Measurements from ENCODE around the gene TSR3. TPM values are rescaled to one million over a fixed set of nuclear protein-coding genes. Genes with fewer than 3 reads are reported as not detected.
A peak's percentile ranks its signal among the peaks of the same experiment; 100 is the strongest.

Gene TSR3
- total RNA-seq, result 24.6 TPM

DNA sequence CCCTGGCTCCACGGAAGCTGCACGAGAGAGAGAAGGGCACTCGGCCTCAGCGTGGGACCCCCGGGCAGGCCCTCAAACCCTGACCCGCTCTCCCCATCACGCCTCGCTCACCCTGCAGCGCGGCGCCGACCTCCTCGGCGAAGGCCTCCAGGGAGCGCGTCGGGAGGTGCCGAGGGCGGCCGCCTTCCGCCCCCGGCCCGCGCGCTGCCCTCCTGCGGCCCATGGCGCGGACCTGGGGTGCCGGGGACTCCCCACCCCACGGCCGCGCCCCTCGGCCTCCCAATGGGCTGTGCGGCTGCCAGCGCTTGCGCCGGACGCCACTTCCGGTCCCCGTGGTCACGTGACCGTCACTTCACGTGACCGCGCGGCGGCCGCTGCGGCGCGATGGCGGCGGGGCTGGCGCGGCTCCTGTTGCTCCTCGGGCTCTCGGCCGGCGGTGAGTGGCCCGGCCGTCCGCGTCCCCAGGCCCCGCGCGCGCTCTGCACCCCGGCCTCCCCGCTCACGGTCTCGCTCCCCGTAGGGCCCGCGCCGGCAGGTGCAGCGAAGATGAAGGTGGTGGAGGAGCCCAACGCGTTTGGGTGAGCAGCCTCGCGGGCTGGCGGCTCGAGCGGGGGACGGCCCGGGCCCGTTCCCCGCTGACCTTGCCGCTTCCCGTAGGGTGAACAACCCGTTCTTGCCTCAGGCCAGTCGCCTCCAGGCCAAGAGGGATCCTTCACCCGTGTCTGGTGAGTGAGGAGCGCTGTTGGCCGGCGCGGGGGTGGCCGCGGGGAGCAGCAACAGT, at the start of gene TSR3, which contains the start of gene GNPTG:
Gene TSR3 (minus strand): TSS at position 297 of the 781 bp plus-strand sequence. CDS start 74 bp downstream, at position 223.
Gene GNPTG (plus strand): TSS at position 350 of the 781 bp plus-strand sequence. CDS start 35 bp downstream, at position 385.
- peak; percentile 70 for DNase-seq

DNA sequence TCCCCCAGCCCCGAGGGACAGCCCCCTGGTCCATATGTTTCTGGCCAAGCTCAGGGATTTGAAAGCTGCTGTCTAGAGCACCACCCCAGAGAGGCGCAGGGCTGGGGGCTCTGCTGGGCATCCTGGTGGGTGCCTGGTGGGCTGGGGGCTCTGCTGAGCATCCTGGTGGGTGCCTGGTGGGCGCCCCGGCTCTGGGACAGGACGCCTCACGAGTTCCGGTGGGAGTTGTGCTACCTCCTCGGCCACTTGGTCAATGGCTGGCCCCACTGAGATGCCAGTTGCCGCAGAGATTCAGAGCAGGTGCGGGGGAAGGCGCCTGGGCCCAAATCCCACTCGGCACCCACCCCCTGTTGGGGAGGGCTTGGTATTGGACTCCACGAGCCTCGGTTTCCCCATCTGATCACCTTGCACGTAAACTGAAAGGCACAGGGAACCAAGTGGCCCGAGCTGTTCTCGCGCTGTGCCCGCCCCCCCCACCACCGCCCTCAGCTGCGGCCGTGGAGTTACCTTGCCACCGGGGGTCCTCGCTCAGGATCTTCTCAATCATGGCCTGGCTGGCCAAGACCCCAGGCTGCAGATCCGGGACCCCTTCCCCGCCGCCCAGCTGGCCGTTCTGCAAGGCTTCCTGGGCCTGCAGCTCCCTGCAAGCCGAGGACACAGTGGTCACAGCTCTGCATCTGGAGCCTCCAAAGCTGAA, 49.5 kb upstream of the TSR3 start:
- no peak for DNase-seq

DNA sequence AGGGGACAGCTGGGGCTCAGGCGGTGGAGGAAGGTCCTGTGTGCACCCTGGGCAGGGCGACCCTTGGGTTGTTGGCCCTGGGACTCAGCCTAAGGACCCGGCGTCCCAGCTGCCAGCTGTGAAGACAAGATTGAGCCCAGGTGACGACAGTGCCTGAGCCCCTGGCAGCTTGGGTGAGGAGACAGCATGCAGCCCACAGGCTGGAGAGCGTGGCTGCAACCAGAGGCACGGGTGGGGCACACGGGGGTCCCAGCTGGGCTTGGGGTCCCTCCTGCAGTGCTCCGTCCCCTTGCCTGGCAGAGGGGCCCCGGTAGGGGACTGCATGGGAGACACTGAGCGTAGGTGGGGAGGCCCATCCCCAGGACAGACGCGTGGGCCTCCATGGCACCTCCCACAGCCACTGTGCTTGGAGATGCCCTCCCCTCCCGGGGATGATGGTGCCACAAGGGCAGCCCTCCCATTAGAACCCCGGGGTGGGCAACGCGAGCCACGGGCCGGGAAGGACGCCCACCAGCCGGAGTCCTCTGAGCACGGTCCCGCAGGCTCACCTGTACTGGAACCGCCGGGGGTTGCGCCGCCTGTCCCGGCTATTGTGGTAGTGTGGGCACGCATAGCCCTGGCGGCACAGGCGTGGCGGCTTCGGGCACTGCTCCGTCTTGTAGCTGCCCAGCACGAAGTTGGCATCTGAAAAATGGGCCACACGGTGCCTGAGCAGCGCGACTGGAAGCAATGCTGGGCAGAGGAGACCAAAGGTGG, 47.3 kb upstream of the TSR3 start:
- no peak for DNase-seq

DNA sequence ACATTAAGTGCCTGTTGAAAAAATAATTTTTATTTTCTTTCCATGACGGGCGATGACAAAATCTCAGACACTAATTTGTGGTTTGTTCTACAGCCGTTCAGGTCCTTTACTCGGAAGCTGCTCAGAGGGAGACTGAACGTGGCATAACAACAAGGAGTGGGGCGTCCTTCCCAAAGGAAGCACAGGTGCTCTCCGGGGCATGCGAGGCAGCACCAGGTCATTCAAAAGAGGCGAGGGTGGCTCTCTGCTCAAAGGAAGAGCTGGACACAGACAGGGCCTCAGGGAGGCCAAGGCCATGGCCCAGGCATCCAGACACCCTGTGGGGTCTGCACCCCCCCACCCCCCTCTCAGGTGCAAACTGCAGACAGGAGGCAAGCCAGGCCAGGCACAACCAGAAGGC, 46.7 kb upstream of the TSR3 start:
- DNase-seq, result no peak

DNA sequence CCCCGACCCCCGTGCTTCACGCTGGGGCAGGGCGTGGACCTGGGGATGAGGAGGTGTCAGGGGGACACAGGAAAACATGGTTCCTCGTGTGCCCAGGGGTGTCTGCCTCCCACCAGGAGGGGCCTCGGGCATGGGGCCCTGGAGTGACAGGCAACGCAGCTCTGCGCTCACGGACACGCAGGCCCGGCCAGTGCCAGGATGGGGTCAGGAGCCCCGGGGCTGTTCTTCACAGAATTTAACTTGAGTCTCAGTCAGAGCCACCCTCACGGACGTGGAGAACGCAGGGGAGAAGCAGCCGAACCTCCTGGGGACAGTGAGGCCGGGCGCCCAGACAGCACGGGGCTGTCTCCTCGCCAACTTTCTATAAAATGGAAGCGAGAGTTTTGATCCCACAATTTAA, 46.1 kb upstream of the TSR3 start:
- DNase-seq, result no peak

DNA sequence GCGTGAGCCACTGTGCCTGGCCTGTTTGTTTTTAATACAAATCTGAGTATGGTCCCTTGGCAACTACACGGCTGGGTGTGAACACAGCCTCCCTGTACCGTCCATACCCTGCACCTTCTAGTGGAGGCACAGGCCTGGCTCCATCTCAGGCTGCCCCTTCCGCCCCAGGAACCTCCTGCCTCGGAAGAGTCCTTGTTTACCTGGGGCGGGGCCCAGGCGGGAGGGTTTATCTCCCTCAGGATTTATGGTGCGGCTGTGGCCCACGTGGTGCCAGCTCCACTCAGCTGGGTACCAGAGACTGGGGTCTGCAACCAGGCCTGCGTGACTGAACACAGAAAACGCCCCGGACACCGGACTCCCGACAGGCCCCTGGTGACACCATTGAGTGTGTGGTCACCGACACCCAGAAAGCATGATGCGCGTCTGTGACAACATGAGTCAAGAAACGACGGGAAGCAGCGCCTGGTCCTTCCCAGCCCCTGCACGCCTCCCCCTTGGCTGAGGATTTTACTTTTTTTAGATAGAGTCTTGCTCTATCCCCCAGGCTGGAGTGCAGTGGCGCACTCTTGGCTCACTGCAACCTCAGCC, 43.9 kb upstream of the TSR3 start:
- no peak for DNase-seq

DNA sequence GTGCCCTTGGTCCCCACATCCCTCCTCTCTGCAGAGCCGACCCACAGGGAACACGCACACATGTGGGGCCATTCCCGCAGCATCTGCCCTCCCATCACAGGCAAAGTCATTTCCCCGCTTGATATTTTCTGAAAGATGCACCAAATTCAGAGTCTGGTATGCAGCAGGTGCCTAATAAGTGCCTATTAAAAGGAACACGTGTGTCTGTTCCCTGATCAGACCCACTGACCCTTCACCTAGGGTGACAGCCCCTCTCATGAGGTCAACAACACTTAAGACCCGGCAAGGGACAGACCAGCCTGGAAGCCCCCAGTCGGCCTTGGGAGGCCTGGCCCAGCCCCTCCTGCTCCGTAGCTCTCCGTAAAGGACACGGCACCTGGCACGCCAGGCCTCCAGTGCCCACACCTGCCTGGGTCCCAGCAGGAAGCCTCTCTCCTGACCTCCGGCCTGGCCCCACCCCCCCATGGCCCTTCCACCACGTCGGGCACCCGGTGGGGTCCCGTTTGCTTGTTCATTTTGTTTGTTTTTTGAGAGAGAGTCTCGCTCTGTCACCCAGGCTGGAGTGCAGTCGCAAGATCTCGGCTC, 42.8 kb upstream of the TSR3 start:
- DNase-seq, result no peak

DNA sequence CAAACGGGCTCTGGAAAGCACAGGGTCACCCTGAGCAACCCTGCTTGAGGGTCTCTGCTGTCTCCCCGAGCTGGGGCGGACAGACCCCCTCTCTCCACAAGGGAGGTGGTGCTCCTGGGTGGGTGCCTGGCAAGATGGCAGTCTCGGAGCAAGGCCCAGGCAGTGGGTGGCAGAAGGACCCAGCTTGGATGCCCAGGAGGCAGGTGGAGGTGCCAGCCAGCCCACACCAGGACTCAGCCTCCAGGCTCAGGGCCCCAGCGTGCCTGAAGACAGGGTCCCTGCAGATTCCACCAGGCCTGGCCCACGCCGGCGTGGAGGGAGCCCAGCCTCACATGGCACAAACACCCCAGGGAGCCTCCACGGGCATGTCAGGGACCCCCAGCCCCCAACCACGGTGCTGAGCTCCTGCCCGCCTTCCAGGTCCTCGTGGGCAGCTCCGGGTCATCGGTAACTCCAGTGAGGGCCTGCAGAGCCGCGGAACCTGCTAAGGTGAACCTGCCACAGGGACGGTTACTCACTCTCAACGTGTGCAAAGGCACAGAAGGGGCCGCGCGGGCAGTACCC, 42.0 kb upstream of the TSR3 start:
- DNase-seq, result no peak

DNA sequence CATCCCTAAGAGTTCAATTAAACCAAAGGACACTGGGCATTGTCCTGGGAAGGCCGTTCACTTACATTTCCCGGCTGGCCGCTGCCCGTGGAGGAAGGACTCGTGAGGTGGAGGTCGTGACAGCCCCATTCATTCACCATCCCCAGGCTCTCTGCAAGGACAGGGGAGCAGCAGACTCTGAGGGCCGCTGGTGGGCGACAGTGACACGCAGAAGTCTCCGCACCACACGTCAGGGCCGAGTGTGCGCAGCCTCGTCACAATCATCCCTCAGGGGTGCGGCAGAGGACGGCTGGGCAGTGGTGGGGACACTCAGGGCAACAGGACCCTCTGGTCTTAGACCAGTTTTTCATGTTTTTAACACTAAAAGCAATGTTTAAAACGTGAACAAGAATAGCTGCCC, 41.1 kb upstream of the TSR3 start:
- no peak for DNase-seq

DNA sequence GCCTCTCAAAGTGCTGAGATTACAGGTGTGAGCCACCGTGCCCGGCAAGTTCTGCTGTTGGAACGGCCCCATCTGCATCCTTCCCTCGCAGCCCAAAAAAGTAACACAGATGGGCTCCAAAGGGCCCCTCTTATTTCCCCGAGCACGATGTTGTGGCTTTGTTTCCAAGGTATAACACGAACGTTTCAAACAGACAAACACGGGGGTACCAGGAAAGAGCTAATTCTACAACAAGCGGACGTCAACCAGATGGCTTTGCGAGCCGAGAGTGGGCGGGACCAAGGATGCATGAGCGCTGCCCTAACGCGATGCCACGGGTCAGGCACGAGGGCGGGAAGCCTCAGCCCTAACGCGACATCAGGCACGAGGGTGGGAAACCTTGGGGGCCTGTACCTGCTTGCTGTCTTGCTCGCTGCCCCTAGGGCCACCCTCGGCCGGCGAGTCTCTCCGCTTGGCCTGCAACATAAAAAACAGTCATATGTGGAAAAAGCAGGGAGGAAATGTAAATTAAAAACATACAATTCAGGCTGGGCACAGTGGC, 38.6 kb upstream of the TSR3 start:
- no peak for DNase-seq

DNA sequence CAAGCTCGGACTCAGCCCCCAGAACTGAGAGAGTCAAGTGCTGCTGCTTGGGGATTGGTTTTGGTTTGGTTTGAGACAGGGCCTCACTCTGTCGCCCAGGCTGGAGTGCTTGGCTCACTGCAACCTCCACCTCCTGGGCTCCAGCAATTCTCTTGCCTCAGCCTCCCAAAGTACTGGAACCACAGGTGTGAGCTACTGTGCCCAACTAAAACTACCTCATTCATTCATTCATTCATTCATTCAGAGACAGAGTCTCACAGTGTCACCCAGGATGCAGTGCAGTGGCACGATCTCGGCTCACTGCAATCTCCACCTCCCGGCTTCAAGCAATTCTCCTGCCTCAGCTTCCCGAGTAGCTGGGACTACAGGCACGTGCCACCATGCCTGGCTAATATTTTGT, 38.1 kb upstream of the TSR3 start:
- DNase-seq, result no peak

DNA sequence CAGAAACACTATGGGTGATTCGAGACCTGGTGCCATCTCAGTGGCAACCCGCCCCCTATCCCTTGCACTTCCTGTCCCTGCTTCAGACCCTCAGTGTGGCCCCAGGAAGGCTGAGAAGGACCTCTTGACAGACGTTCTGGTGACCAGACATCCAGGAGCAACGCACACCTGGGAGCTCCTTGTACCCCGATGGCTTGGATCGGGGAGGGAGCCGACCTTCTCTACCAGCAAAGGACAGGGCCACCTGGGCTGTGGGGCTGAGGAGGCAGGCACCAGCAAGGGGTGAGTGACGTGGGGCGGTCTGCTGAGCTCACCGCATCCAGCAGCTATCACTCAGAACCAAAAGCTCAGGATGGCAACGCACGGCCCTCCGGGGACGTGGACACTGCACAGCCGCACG, 35.7 kb upstream of the TSR3 start:
- DNase-seq, result no peak

DNA sequence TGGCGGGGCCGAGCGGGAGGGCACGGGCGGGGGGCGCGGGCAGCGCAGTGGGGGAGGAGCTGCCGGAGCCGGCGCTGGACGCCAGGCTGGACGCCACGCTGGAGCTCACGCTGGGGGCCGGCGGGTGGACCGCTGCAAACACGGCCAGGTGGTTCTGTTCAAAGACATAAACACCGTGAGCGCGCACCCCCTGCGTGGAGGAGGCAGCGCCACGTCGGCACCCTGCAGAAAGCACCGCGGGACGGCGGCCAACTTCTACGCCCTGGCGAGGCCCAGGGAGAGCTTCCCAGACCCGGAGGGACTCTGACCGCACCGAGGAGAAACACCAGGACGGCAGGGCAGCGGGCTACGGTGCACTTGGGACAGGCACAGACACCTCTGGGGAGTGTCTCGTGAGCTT, 33.6 kb upstream of the TSR3 start:
- no peak for DNase-seq

DNA sequence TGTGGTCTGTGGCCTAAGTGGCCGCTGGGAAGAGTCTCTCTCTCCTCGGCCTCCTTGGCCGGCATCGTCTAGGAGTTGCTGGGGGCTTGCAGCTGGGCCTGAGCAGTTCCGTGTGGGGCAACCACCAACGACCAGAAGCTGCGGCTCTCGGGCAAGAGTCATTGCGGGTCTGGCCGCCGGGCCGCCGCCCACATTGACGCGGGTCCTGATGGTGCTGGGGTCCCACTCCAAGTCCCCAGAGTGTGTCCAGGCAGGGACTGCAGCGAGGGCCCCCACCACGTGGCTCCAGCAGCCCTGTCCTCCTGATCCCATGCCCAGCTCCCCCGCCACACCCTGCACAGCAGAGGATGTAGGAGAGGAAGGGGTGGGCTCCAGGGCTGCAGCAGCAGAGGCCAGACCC, 31.9 kb upstream of the TSR3 start:
- DNase-seq, result no peak

DNA sequence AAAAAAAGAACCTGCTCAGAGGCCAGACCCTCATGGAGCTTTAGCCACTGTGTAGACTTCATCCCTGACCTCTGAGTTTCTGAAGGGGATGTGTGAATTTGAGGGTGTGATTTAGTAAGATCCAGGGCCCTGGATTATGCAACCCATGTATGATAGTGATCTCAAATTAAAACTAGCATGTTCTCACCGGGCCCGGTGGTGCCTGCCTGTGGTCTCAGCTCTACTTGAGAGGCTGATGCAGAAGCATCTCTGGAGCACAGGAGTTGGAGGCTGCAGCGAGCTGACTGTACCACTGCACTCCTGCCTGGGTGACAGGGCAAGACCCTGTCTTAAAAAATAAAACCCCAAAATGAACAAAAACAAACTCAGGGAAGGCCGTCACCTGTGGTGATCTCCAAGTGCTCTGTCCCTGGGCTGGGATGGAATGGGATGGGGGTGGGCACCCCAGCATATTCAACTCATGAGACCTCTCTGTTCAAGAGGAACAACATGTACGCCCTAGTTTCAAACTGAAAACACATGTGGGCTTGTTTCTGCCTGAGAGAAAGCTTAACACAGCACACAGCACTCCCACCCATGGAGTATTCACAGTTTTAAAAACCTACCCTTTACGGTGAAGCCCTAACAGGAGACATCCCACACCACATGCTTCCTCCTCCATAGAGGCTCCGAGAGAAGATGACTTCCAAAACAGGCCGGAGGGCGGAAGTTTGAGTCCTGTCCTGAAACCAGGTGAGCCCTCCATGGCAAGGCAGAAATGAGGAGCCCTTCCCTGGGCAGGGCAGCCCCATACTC, 30.1 kb upstream of the TSR3 start:
- DNase-seq, result no peak

DNA sequence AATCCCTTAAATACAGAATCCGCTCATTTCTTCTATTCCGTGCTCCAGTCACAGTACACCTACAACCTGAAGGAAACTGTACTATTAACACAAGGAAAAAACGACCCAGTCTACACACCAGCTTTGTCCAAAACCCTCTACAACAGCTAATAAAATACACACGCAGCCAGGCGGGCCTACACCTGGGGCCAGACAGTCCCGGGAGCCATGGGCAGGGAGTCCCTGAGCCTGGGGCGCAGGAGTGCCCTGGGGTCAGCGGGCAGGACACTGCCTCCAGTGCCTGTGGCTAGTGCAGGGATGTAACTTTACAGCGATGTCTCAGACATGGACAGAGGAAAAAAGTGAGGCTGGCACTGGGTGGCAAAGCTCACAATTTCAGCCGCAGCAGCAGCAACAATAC, 28.5 kb upstream of the TSR3 start:
- no peak for DNase-seq

DNA sequence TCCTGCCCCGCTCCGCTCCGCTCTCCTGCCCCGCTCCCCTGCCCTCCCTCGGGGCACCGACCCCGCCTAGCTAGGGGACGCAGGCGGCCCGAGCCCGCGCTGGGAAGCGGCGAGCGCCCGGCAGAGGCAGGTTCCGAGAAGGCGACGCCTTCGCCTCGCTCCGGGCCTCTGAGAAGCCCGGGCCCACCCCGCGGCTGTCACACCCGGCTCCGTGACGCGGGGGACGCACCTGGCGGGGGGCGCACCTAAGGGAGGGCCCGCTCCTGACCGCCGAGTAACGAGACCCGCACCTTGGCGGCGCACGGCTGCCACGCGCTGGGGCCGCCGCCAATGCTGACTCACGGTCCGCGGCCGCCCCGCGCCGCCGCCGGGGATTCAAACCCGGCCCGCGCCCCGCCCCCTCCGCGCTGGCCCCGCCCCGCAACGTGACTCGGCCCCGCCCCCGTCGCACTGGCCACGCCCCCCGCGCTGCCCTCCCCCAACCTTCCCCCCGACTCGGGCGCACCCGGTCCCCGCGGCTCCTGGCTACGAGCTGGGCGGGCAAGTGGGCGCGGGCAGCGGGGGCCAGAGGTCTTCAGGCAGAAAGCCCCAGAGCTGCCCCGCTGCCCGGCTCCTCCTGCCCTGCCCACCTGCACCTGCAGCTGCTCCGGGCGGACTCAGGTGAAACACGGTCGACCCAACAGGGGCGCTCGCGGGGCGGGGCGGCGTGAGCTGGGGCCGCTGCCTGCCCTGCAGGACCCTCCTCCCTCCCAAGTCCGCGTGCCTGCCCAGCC, 27.8 kb upstream of the TSR3 start:
- no peak for DNase-seq

DNA sequence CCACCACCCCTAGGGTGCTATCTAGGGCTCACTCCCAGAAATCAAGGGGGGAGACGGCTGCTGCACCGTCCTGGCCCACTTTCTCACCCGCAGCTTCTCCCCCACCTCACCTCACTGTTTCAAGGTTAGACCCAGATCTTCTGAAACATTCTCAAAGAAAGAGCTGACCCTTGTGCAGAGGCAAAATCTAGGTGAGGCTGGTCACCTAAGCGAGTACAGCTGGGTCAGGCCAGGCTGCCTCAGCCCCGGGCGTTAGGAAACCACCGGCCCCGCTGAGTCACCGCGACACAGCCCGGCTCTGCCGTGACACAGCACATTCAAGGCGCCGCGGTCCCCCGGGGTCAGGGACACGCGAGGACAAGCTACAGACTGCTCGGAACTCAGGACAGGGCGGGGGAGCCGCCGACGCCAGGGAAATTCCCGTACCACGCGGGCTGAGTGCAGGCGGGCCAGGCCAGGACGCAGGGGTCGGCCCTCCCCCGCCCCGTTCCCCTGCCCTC, 27.2 kb upstream of the TSR3 start:
- no peak for DNase-seq

DNA sequence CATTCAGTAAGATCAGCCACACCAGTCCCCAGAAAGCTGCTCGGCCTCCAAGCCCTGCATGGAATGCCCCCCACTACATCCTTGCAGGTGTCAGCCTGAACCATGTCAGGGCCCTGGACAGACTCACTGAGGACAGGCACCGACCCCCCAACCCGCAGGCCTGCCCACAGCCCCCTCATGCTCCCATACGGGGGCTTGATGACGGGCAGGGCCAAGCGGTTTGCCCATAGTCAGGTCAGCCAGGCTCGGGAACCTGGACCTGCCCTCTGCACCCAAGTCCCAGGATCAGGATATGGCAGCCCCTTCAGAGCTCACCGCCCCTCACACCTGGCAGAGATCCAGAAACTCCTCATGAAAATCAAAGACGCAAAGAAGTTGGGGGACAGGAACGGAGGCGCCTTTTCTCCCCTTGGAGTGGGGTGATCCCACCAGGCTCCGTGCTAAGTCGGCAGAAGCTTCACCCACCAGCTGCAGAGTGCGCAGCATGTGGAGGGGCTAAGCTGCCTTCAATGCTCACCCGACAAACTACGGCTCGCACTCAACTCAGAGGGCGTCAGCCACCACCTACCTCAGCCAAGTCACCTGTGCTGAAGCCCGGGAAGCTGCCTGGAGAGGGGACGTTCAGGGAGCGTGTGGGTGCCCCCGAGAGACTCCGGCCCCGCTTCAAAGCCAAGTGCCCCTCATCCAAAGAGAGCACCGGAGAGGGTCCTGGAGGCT, 26.6 kb upstream of the TSR3 start:
- DNase-seq, result no peak

Measured in skin of body (tissue), 2 donors.